ENCODE data around the gene GSTM3.

DNA sequence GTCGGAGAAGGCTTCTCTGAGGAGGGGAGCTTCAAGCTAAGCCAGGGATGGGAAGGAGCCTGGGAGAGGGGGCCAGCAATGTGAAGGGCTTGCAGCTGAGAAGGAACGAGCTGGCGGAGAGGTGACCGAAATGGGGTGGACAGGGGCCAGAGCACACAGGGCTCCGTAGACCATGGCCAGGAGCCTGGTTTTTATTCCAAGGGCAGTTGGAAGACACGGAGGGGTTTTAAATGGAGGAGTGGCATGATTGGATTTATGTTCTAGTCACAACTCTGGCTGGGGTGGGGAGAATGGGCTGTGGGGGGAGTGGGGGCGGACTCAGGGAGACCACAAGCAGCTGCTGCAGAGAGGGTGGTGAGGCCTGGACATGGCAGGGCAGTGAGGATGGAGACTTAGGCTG is 28.0 kb upstream of the GSTM3 start:
- TF ChIP-seq, protein P1, sequence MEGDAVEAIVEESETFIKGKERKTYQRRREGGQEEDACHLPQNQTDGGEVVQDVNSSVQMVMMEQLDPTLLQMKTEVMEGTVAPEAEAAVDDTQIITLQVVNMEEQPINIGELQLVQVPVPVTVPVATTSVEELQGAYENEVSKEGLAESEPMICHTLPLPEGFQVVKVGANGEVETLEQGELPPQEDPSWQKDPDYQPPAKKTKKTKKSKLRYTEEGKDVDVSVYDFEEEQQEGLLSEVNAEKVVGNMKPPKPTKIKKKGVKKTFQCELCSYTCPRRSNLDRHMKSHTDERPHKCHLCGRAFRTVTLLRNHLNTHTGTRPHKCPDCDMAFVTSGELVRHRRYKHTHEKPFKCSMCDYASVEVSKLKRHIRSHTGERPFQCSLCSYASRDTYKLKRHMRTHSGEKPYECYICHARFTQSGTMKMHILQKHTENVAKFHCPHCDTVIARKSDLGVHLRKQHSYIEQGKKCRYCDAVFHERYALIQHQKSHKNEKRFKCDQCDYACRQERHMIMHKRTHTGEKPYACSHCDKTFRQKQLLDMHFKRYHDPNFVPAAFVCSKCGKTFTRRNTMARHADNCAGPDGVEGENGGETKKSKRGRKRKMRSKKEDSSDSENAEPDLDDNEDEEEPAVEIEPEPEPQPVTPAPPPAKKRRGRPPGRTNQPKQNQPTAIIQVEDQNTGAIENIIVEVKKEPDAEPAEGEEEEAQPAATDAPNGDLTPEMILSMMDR (IDR thresholded peaks at IDR 0.05; ENCODE audit: insufficient read depth, low read length, poor library complexity, severe bottlenecking), result no peak
- no peak for TF ChIP-seq EZH2phosphoT487 (conservative IDR thresholded peaks at IDR 0.05; ENCODE audit: low read length)

Measured in SU-DHL-6 (cell line).